B cell (primary cell): ENCODE data around the gene MIPOL1. TPM values are rescaled to one million over a fixed set of nuclear protein-coding genes. Genes with fewer than 3 reads are reported as not detected.

Experiments used
- ATAC-seq: fragments of 200-7000 bp; cut with Tn5 transposase; one replicate; pipeline ENCODE4 v1.10.0; 2021; ENCODE audit warnings: low read depth, mild to moderate bottlenecking, moderate number of reproducible peaks, moderate library complexity
- CTCF ChIA-PET: fragments of 350-600 bp; sonication (Branson Sonifier 250); formaldehyde crosslinking; loops from one replicate; lab custom pipeline; 2021; ENCODE audit warnings: antibody characterized with exemption, inconsistent platforms; lab: Charles Lee
- POLR2A ChIA-PET: fragments of 350-600 bp; sonication (Branson Sonifier 250); formaldehyde crosslinking; loops from one replicate; lab custom pipeline; 2021; ENCODE audit warnings: antibody characterized with exemption; lab: Charles Lee
- DNase-seq: peaks from one replicate; pipeline ENCODE4 v3.0.0; 2013
- H2AFZ ChIP-seq: 2 replicates; pipeline ENCODE4 v1.6.1; 2012; ENCODE audit warnings: mild to moderate bottlenecking, low read depth, low read length; ENCODE audit not compliant: insufficient read depth, poor library complexity, severe bottlenecking
- H3K27ac ChIP-seq, 2 donors: 1 replicate in 1 of 2; 2 replicates in 1 of 2; pipeline ENCODE4 v1.5.1; 2012 to 2013; ENCODE audit warnings: low read length in 2 of 2, mild to moderate bottlenecking in 2 of 2, moderate library complexity in 1 of 2
- H3K27me3 ChIP-seq, 4 experiments: fragments of 200-600 bp in 1 of 4; sonication (generic) in 1 of 4; replicated peaks in 1 of 4; 1 replicate in 2 of 4; 2 replicates in 2 of 4; pipeline versions ENCODE4 v1.6.1 to v1.7.0; 2013 to 2016; ENCODE audit warnings: low read length in 3 of 4, mild to moderate bottlenecking in 2 of 4, mixed read lengths in 1 of 4, moderate library complexity in 1 of 4; ENCODE audit not compliant: insufficient read depth in 4 of 4, control insufficient read depth in 3 of 4; ENCODE audit errors: control extremely low read depth in 1 of 4
- H3K36me3 ChIP-seq, 2 experiments: replicated peaks in 1 of 2; 1 replicate in 1 of 2; 2 replicates in 1 of 2; pipeline versions ENCODE4 v1.6.1 to v1.7.1; 2013; ENCODE audit warnings: low read length in 1 of 2; ENCODE audit not compliant: insufficient read depth in 2 of 2, control insufficient read depth in 1 of 2; ENCODE audit errors: control extremely low read depth in 1 of 2, extremely low read depth in 1 of 2
- H3K4me1 ChIP-seq, 2 donors: fragments of 200-600 bp in 1 of 2; sonication (generic) in 1 of 2; 1 replicate in 1 of 2; 2 replicates in 1 of 2; pipeline versions ENCODE4 v1.5.1 to v1.6.1; 2013 to 2017; ENCODE audit warnings: low read length in 2 of 2; ENCODE audit not compliant: control insufficient read depth in 2 of 2, insufficient read depth in 2 of 2
- H3K4me2 ChIP-seq: replicated peaks from 2 replicates; pipeline ENCODE3; 2012; ENCODE audit warnings: mild to moderate bottlenecking, low read depth, low read length; ENCODE audit not compliant: poor library complexity, severe bottlenecking
- H3K4me3 ChIP-seq, 5 experiments: fragments of 200-600 bp in 1 of 5; sonication (generic) in 1 of 5; 1 replicate in 3 of 5; 2 replicates in 2 of 5; pipeline versions ENCODE4 v1.5.1 to v1.7.0; 2011 to 2016; ENCODE audit warnings: low read length in 4 of 5, mild to moderate bottlenecking in 4 of 5, low read depth in 2 of 5, control low read depth in 1 of 5, moderate library complexity in 1 of 5; ENCODE audit not compliant: insufficient read depth in 1 of 5; ENCODE audit errors: control extremely low read depth in 1 of 5, extremely low read depth in 1 of 5
- H3K79me2 ChIP-seq: fragments of 200-600 bp; sonication (generic); one replicate; pipeline ENCODE4 v1.6.0; 2016; ENCODE audit warnings: low read length; ENCODE audit not compliant: control insufficient read depth, insufficient read depth
- H3K9ac ChIP-seq: fragments of 200-600 bp; sonication (generic); 2 replicates; pipeline ENCODE4 v1.6.1; 2017; ENCODE audit warnings: mild to moderate bottlenecking, low read length, moderate library complexity
- H3K9me3 ChIP-seq, 3 donors: one replicate each; pipeline versions ENCODE4 v1.6.1 to v1.7.1; 2013; ENCODE audit warnings: low read length in 2 of 3; ENCODE audit not compliant: control insufficient read depth in 2 of 3, insufficient read depth in 1 of 3; ENCODE audit errors: control extremely low read depth in 1 of 3
- H4K20me1 ChIP-seq: 2 replicates; pipeline ENCODE4 v1.6.0; 2012; ENCODE audit warnings: mild to moderate bottlenecking, low read length; ENCODE audit not compliant: insufficient read depth, control insufficient read depth, poor library complexity, severe bottlenecking
- H3K27ac Mint-ChIP-seq: one replicate; pipeline ENCODE4 v1.8.0; 2021; ENCODE audit warnings: mixed read lengths
- H3K27me3 Mint-ChIP-seq: one replicate; pipeline ENCODE4 v1.8.0; 2021; ENCODE audit warnings: mixed read lengths
- H3K4me1 Mint-ChIP-seq: one replicate; pipeline ENCODE4 v1.8.0; 2021; ENCODE audit warnings: mixed read lengths
- H3K4me3 Mint-ChIP-seq: one replicate; pipeline ENCODE4 v1.8.0; 2021; ENCODE audit warnings: mixed read lengths
- H3K9me3 Mint-ChIP-seq: one replicate; pipeline ENCODE4 v1.8.0; 2022; ENCODE audit warnings: mixed read lengths; ENCODE audit not compliant: insufficient read depth
- CTCF ChIP-seq: fragments of 200-600 bp; IDR thresholded peaks from one replicate; pipeline ENCODE4 v1.8.0; 2022; ENCODE audit warnings: antibody characterized with exemption, mild to moderate bottlenecking
- EZH2 ChIP-seq: IDR thresholded peaks from 2 replicates; pipeline ENCODE4 v1.6.1; 2012; ENCODE audit warnings: borderline replicate concordance, low read depth, mild to moderate bottlenecking, moderate library complexity, low read length; ENCODE audit not compliant: insufficient read depth, poor library complexity, severe bottlenecking
- WGBS: methylation state at CpG from one replicate; pipeline ENCODE4 v1.1.5; 2013; ENCODE audit warnings: missing lambda C conversion rate; ENCODE audit not compliant: insufficient coverage; 5-methylcytosine and 5-hydroxymethylcytosine counted together
- intact Hi-C: fragments of 100-400 bp; cut with micrococcal nuclease; formaldehyde crosslinking; loops from one replicate; pipeline ENCODE4 v1.10.0; 2022
- polyA plus RNA-seq: library from polyadenylated mRNA; depleted of rRNA; stranded (reverse); fragments of >200 nt; gene quantifications from 2 replicates; pipeline ENCODE4 v1.2.3, GENCODE V29; 2012
- total RNA-seq, 2 donors: library from RNA; stranded (reverse); fragments of 120-200 nt in 1 of 2; gene quantifications; 1 replicate in 1 of 2; 2 replicates in 1 of 2; pipeline versions ENCODE4 v1.2.3 to v1.2.4, GENCODE V29; 2013 to 2022

Gene MIPOL1
- total and polyA plus RNA-seq, 2 donors (not counting 1 experiment from before 2014, with no cell fraction given), result 0.17 TPM; not detected in 1

GRCh38 chr14:37470251-37470650, 272.5 kb downstream of the MIPOL1 start:
- no peaks in the 10 kb centered on the region for H3K27me3 Mint-ChIP-seq
- H3K4me3 Mint-ChIP-seq, result no peak overlapping the region
- POLR2A ChIA-PET, result no interaction called here
- no peak for TF ChIP-seq CTCF
- no peak for DNase-seq
- Histone ChIP-seq H2AFZ (no peak overlapping the region), H3K36me3 (no peaks in the 10 kb centered on the region), H3K4me1 (no peaks in the 10 kb centered on the region), H3K4me3 (no peak overlapping the region), H3K4me2 (no peak overlapping the region), H4K20me1 (no peaks in the 10 kb centered on the region), H3K9me3 (peaks cover 0 to 4% (median 0%) of the 10 kb centered on the region in 3 donors), H3K27me3 (no peaks in the 10 kb centered on the region), H3K79me2 (no peaks in the 10 kb centered on the region), H3K9ac (no peak overlapping the region), H3K27ac (no peak overlapping the region)
- H3K4me1 Mint-ChIP-seq, result no peaks in the 10 kb centered on the region
- CTCF ChIA-PET, result no interaction called here
- no peak for ATAC-seq
- H3K27ac Mint-ChIP-seq, result no peak overlapping the region
- no peaks in the 10 kb centered on the region for H3K9me3 Mint-ChIP-seq
- 81% methylated on average over 3 of the region's 7 CpGs for WGBS
- intact Hi-C loops, result no loop called here

- H3K9ac ChIP-seq, result no peak overlapping the region
- no peak overlapping the region for H3K4me2 ChIP-seq
- no peaks in the 10 kb centered on the region for H3K9me3 Mint-ChIP-seq
- H3K9me3 ChIP-seq, result peaks cover 0 to 7% (median 0%) of the 10 kb centered on the region in 3 donors
- WGBS, result 80% methylated on average over 1 of the region's 4 CpGs
- no peaks in the 10 kb centered on the region for H3K4me1 ChIP-seq
- no peaks in the 10 kb centered on the region for H3K79me2 ChIP-seq
- ChIA-PET POLR2A (no interaction called here), CTCF (no interaction called here)
- H3K27me3 Mint-ChIP-seq, result no peaks in the 10 kb centered on the region
- H4K20me1 ChIP-seq, result no peaks in the 10 kb centered on the region
- H3K4me3 Mint-ChIP-seq, result no peak overlapping the region
- H3K27ac Mint-ChIP-seq, result no peak overlapping the region
- no peak for DNase-seq
- no peaks in the 10 kb centered on the region for H3K4me1 Mint-ChIP-seq
- H2AFZ ChIP-seq, result no peak overlapping the region
- no peak overlapping the region for H3K4me3 ChIP-seq
- no peak overlapping the region for H3K27ac ChIP-seq
- H3K27me3 ChIP-seq, result no peaks in the 10 kb centered on the region
- no peak for TF ChIP-seq EZH2
- no peak for TF ChIP-seq CTCF
- intact Hi-C loops, result no loop called here
- no peak for ATAC-seq
- no peaks in the 10 kb centered on the region for H3K36me3 ChIP-seq
These were observed 275.2 kb downstream of the MIPOL1 start for GRCh38 chr14:37472906-37473305.
